Measurements from ENCODE around the gene ATAD1.
"Not testable (repeated sequence)": the region's sequence is repeated elsewhere in the genome, so short reads cannot be mapped to it uniquely, and the experiment has no call there.

ATAD1 gene

GRCh38 chr10:87804939-87805569 is 13.0 kb downstream of the ATAD1 start:
- in situ Hi-C loops (cut with MboI; ENCODE audit: low sequenced_read_pairs): no loop called here

GRCh38 chr10:87803831-87804230 is 14.2 kb downstream of the ATAD1 start:
- in situ Hi-C loops (cut with MboI; ENCODE audit: low sequenced_read_pairs): no loop called here

- in situ Hi-C loops (cut with MboI; ENCODE audit: low sequenced_read_pairs): no loop called here
These were observed 14.7 kb downstream of the ATAD1 start for GRCh38 chr10:87803328-87803727.

DNA sequence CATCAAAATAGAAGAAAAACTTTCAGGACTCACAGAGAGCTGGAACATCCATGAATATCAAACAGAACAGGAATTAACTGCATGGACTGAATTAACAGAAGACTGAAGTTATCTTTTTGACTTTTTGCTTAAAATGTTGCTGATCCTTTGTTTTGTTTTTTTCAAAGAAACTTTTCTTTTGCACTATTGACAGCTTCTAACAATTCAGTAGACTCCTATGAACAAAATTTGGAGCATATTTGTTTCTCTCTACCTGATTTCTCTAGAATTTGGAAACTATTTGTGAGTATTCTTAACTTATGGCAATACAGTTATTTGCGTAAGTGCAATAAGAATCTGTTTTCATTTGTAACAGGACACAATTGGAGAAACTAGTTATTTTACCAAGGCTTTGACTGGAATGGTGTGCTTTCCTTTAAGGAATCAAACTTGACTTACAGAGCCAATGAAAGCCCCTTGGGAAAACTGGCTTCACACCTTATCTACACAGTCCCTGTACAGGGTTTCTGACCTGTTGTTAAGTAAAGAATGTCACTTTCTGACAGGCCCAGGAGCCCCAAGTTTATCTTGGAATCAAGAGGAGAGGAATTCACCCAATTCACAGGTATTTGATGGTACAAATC is 16.1 kb downstream of the ATAD1 start:
- in situ Hi-C loops (cut with MboI; ENCODE audit: low sequenced_read_pairs): not testable (repeated sequence)

DNA sequence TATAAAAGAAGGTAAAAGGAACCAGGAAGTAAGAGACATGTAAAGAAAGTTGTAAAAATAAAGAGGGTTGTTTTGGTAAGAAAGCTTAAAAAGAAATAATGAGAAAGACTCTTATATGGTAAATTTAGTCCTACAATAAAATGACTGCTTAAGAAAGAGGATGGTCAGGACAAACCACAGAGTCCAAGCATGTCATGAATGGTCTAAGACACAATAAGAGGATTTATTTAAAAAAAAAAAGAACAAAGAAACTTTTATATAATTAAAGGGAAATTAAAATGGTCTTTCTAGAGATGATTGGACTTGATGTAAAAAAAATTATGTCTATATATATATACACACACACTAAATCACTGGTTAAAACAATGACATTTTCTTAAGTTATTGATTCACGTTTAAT is 18.2 kb downstream of the ATAD1 start:
- in situ Hi-C loops (cut with MboI; ENCODE audit: low sequenced_read_pairs): no loop called here

- in situ Hi-C loops (cut with MboI; ENCODE audit: low sequenced_read_pairs): no loop called here
These were observed 19.9 kb downstream of the ATAD1 start for GRCh38 chr10:87798082-87798481.

- in situ Hi-C loops (cut with MboI; ENCODE audit: low sequenced_read_pairs): no loop called here
These were observed 23.7 kb downstream of the ATAD1 start for GRCh38 chr10:87794285-87794684.

DNA sequence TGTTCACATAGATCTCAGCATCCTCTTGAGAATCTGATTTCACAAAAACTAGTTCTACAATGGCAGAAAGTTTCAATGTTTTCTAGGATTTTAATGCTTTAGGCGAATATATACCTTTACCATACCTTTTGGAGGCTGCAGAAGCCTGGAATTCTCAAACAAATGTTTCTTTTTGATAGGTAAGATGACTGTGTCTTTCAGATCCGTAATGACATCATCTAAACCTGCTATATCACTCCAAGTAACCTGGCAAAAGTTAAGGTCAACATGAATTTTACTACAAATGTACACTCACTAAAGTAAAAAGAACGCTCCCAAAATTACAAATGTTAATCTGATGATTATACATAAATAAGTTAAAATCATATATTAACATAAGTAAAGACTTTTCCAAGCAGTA is 27.8 kb downstream of the ATAD1 start:
- in situ Hi-C loops (cut with MboI; ENCODE audit: low sequenced_read_pairs): no loop called here

GRCh38 chr10:87786421-87786820 is 31.6 kb downstream of the ATAD1 start:
- in situ Hi-C loops (cut with MboI; ENCODE audit: low sequenced_read_pairs): no loop called here

DNA sequence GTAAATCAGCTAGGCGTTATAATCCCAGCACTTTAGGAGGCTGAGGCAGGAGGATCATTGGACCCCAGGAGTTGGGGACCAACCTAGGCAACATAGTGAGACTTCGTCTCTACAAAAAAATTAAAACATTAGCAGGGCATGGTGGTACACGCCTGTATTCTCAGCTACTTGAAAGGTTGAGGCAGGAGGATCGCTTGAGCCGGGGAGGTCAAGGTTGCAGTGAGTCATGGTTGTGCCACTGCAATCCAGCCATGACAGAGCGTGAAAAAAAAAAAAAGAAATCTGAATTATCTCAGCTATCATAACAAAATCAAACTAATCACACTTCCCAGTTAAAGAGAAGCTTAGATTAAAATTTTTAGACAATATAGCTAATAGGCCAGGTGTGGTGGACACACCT is 35.3 kb downstream of the ATAD1 start:
- in situ Hi-C loops (cut with MboI; ENCODE audit: low sequenced_read_pairs): no loop called here

DNA sequence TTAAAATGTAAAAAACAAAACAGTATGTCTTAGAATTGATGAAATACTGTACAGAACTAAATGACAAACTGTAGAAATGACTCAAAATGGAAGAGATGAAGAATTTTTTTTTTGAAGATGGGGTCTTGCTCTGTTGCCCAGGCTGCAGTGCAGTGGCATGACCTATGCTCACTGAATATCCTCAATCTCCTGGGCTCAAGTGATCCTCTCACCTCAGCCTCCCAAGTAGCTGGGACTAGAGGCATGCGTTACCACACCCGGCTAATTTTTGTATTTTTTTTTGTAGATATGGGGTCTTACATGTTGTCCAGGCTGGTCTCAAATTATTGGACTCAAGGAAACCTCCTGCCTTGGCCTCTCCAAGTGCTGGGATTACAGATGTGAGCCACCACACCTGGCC is 36.5 kb downstream of the ATAD1 start:
- in situ Hi-C loops (cut with MboI; ENCODE audit: low sequenced_read_pairs): no loop called here

DNA sequence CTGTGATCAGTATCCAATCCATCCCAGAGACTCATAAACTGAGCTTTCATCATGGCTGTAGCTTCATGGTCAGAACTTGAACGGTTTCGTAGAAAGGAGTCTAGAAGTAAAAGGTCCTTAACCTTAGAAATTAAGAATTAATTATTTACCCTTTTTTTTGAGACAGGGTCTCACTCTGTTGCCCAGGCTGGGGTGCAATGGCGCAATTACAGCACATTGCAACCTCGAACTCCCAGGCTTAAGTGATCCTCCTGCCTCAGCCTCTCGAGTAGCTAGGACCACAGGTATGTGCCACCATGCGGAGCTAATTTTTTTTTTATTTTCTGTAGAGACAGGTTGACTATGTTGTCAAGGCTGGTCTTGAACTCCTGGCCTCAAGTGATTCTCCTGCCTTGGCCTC is 41.7 kb downstream of the ATAD1 start:
- in situ Hi-C loops (cut with MboI; ENCODE audit: low sequenced_read_pairs): no loop called here

DNA sequence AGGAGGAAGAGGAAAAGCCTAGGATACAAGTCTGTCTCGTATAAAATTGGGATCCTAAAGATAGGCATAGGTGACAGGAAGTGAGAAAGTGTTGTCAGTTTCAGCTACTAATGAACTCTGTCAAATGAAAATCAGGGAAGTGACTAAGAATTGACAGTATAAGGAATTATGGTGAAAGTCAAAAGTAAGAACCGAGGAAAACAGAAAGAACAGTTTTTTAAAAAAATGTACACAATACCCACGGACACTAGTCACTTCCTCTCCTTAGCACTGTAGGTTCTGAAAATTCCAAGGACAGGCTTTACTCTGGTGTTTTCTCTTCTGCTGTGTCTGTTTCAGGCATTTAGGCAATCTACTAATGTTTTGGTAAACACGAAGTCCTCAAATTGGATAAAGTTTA is 42.3 kb downstream of the ATAD1 start:
- in situ Hi-C loops (cut with MboI; ENCODE audit: low sequenced_read_pairs): no loop called here

DNA sequence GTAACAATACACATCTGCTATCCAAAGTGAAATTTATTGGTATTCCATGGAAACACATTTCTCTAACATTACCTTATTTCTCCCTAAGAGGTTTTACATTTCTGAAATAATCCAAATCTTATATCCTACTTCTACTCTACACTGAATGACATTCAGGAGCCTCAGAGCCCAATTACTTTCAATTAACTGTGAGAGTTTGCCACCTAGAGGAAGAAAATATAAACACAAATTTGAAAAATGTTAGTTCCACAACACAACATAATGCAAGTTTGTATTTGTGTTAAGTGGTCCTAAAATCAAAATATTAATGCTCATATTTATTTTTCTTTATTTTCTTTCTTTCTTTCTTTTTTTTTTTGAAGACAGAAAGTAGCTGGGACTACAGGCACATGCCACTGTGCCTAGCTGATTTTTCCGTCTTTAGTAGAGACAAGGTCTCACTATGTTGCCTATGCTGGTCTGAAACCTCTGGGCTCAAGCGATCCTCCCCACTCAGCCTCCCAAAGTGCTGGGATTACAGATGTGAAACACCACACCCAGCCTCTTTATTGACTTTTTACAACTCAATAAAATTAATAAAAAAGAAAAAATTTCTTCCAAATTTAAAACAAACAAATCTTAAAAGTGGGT is 46.0 kb downstream of the ATAD1 start:
- in situ Hi-C loops (cut with MboI; ENCODE audit: low sequenced_read_pairs): no loop called here

GRCh38 chr10:87767253-87767652 is 50.8 kb downstream of the ATAD1 start:
- in situ Hi-C loops (cut with MboI; ENCODE audit: low sequenced_read_pairs): no loop called here

- in situ Hi-C loops (cut with MboI; ENCODE audit: low sequenced_read_pairs): no loop called here
These were observed 52.2 kb downstream of the ATAD1 start for GRCh38 chr10:87765666-87766376.

DNA sequence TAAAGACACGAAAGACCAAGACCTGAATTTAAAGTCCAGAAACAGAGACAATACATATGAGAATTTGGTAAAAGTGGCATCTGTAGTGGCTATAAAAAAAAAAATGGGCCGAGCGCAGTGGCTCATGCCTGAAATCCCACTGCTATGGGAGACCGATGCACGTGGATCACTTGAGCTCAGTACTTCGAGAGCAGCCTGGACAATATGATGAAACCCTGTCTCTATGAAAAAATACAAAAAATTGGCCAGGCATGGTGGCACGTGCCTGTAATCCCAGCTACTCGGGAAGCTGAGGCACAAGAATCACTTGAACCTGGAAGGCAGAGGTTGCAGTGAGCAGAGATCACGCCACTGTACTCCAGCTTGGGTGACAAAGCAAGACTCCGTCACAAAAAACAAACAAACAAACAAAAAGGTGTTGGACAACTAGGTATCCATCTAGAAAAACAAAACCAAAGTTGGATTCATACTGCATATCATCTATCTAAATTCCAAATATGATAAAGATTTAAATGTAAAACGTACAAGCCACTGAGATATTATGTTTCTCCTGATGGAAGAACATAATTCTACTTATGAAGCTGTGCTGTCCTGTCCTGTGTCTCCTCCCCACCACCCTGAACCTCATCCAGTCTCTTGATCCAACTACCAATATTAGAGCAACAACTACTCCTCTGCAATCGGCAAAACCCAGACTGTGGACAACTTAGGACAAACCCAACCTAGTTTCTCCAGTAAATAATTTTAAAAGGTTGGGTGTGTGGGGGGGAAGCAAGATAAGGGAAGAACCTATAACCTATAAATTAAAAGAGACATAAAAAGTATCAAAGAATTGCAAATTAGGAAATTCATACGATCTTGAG is 53.7 kb downstream of the ATAD1 start:
- in situ Hi-C loops (cut with MboI; ENCODE audit: low sequenced_read_pairs): no loop called here

DNA sequence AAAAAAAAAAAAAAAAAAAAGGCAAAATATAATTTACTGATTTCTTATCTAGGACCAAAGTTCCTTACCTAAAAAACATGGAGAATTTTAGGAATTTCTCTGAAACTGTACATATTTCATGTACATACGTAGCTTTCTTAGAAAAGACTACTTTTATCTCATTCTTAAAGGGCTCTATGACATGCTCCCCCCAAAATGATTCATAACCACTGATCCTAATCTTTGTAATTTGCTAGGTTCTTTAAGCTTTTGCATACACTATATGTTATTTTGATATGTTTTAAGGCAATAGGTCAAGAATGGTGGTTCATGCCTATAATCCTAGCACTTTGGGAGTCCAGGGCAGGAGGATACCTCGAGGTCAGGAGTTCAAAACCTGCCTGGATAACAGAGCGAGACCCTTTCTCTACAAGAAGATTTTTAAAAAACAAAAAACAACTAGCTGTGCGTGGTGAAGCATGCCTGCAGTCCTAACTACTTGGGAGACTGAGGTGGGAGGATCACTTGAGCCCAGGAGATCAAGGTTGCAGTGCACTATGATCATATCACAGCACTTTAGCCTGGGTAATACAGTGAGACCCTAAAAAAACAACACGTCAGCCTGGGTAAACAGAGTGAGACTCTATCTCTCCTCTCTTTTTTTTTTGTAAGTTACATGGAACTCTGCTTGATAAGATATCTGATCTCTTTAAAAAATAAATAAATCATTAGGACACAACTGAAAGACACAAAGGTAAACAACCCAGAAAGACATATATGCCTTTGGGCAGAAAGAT is 54.8 kb downstream of the ATAD1 start:
- in situ Hi-C loops (cut with MboI; ENCODE audit: low sequenced_read_pairs): no loop called here

DNA sequence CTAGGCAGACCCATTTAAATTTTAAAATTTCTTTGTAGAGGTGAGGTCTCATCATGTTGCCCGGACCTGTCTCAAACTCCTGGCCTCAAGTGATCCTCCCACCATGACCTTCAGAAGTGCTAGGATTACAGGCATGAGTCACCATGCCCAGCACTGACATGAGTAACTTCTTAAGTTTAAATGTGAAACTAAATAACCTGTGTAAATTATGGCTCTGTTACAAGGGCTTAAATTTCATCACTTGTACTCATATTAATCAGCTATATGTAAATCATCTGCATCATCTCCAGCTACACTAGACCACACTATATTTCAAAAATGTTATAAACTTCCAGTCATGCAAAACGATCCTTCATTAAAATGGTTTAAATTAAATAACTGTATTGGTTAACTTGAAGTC is 56.1 kb downstream of the ATAD1 start:
- in situ Hi-C loops (cut with MboI; ENCODE audit: low sequenced_read_pairs): no loop called here

GRCh38 chr10:87761153-87761552 is 56.9 kb downstream of the ATAD1 start:
- in situ Hi-C loops (cut with MboI; ENCODE audit: low sequenced_read_pairs): no loop called here

Data from HL-60/S4 (cell line).